Gastroesophageal sphincter (tissue), 3 donors: ENCODE data around the gene ADIPOR2.

Experiments used
- EP300 ChIP-seq: sonication (generic); formaldehyde crosslinking; IDR thresholded peaks from one replicate; pipeline ENCODE4 v1.6.1; 2017; ENCODE audit warnings: antibody characterized with exemption, mild to moderate bottlenecking
- POLR2A ChIP-seq, 2 donors: fragments of 450-650 bp; IDR thresholded peaks; one replicate each; pipeline ENCODE4 v1.6.1; 2017; ENCODE audit warnings: antibody characterized with exemption in 2 of 2, mild to moderate bottlenecking in 2 of 2, moderate library complexity in 1 of 2
- POLR2AphosphoS5 ChIP-seq: sonication (generic); formaldehyde crosslinking; IDR thresholded peaks from one replicate; pipeline ENCODE4 v1.6.1; 2017; ENCODE audit warnings: antibody characterized with exemption
- TF ChIP-seq, protein P1 (sequence below), 4 experiments: fragments of 200-600 bp in 2 of 4; fragments of 450-650 bp in 2 of 4; sonication (generic) in 1 of 4; IDR thresholded peaks; one replicate each; pipeline ENCODE4 v1.5.1; 2017 to 2019; ENCODE audit warnings: antibody characterized with exemption in 4 of 4, mild to moderate bottlenecking in 2 of 4, moderate library complexity in 2 of 4

DNA sequence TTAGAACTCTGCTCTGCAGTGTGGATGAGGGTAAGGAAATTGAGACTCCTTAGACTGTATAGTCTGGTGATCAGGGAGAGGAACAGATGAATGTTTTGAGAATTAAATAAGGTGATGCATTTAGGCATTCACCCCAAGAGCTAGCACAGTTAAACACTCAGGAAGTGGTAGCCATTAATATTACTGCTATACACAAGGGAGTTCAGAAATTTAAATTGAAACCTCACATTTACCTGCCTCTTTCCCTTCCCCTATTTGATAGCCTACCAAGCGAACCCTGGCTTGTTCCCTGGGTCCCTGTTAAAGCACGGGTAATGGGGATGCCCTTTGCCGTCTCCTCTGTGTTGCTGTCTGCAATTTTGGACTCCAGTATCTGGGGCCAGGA lies 43.6 kb upstream of the ADIPOR2 start:
- TF ChIP-seq, protein P1, sequence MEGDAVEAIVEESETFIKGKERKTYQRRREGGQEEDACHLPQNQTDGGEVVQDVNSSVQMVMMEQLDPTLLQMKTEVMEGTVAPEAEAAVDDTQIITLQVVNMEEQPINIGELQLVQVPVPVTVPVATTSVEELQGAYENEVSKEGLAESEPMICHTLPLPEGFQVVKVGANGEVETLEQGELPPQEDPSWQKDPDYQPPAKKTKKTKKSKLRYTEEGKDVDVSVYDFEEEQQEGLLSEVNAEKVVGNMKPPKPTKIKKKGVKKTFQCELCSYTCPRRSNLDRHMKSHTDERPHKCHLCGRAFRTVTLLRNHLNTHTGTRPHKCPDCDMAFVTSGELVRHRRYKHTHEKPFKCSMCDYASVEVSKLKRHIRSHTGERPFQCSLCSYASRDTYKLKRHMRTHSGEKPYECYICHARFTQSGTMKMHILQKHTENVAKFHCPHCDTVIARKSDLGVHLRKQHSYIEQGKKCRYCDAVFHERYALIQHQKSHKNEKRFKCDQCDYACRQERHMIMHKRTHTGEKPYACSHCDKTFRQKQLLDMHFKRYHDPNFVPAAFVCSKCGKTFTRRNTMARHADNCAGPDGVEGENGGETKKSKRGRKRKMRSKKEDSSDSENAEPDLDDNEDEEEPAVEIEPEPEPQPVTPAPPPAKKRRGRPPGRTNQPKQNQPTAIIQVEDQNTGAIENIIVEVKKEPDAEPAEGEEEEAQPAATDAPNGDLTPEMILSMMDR (IDR thresholded peaks at IDR 0.05), result no peak
- TF ChIP-seq POLR2A (IDR thresholded peaks at IDR 0.05), result no peak
- no peak for TF ChIP-seq POLR2AphosphoS5
- TF ChIP-seq EP300, result no peak
